GM21390 (cell line): ENCODE measurements around the gene MAFG.

Source experiments
- ATAC-seq: cut with Tn5 transposase; IDR thresholded peaks from one replicate; pipeline ENCODE4 v1.9.1; 2021; ENCODE audit not compliant: unreplicated experiment

Gene MAFG

GRCh38 chr17:81939881-81940385 lies 12.4 kb upstream of the MAFG start:
- ATAC-seq = no peak

- no peak for ATAC-seq
These were observed 11.7 kb upstream of the MAFG start for GRCh38 chr17:81939218-81939617.

- no peak for ATAC-seq
These were observed 8.2 kb upstream of the MAFG start for GRCh38 chr17:81935709-81936084.

GRCh38 chr17:81934850-81935708 lies 7.5 kb upstream of the MAFG start:
- no peak for ATAC-seq

- no peak for ATAC-seq
These were observed 6.7 kb upstream of the MAFG start for GRCh38 chr17:81934098-81934757.

- ATAC-seq = no peak
These were observed 5.7 kb upstream of the MAFG start for GRCh38 chr17:81933178-81933699.

- no peak for ATAC-seq
These were observed 4.9 kb upstream of the MAFG start for GRCh38 chr17:81932333-81932983.

- ATAC-seq = no peak
These were observed 4.2 kb upstream of the MAFG start for GRCh38 chr17:81931557-81932332.

GRCh38 chr17:81931189-81931556 lies 3.6 kb upstream of the MAFG start:
- no peak for ATAC-seq

- ATAC-seq = no peak
These were observed 2.9 kb upstream of the MAFG start for GRCh38 chr17:81930142-81931125.

GRCh38 chr17:81929253-81930141 lies 2.0 kb upstream of the MAFG start:
- ATAC-seq = no peak

GRCh38 chr17:81928544-81929252 lies 1.2 kb upstream of the MAFG start:
- ATAC-seq = no peak

GRCh38 chr17:81927152-81927652 lies 333 bp downstream of the MAFG start:
- ATAC-seq = no peak

GRCh38 chr17:81926451-81927151 lies 934 bp downstream of the MAFG start:
- no peak for ATAC-seq

GRCh38 chr17:81925860-81926450 lies 1.6 kb downstream of the MAFG start:
- no peak for ATAC-seq

- no peak for ATAC-seq
These were observed 2.7 kb downstream of the MAFG start for GRCh38 chr17:81924557-81925532.
